Measurements from ENCODE around the gene SMIM5.

The SMIM5 gene

DNA sequence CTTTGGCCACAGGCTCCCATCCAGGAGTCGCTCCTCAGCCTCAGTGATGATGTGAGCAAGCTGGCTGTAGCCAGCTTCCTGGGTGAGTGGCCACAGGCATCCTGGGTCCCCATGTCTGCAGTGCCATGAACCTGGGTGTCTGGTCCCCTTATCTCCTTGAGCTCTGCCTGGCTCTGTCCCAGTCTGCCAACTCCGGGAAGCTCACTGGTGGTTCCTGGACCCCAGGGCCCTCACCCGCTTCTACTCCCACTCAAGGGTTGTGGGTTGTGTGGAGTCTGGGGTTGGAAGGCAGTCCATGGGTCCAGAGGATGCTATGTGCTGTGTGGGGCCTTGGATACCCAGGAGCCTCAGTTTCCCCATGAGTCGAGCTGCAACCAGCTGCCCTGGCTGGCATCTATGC lies 11.7 kb upstream of the SMIM5 start:
- TF ChIP-seq EZH2phosphoT487 (IDR thresholded peaks at IDR 0.05; ENCODE audit: low read depth), result no peak
- no peak for TF ChIP-seq CTCF (IDR thresholded peaks at IDR 0.05; ENCODE audit: low read depth, low read length)
- H3K27ac ChIP-seq (ENCODE audit: low read length), result no peak overlapping the region
- H3K4me2 ChIP-seq (ENCODE audit: low read length), result no peak overlapping the region
- no peaks in the 10 kb centered on the region for H3K27me3 ChIP-seq (ENCODE audit: low read depth, low read length)
- no peak overlapping the region for H3K4me3 ChIP-seq (ENCODE audit: low read length)
- no peak overlapping the region for H3K9ac ChIP-seq (ENCODE audit: low read length)
- no peaks in the 10 kb centered on the region for H3K36me3 ChIP-seq (replicated peaks; ENCODE audit: low read depth, low read length)
- no peaks in the 10 kb centered on the region for H3K79me2 ChIP-seq (ENCODE audit: low read length)
- H3K4me1 ChIP-seq (ENCODE audit: low read length), result no peaks in the 10 kb centered on the region
- H2AFZ ChIP-seq (ENCODE audit: low read depth, low read length), result no peak overlapping the region
- H3K9me3 ChIP-seq (ENCODE audit: insufficient read depth, low read length), result no peaks in the 10 kb centered on the region
- H4K20me1 ChIP-seq (ENCODE audit: insufficient read depth, low read length), result no peaks in the 10 kb centered on the region

- Histone ChIP-seq H3K4me1 (ENCODE audit: low read length) (no peaks in the 10 kb centered on the region), H2AFZ (ENCODE audit: low read depth, low read length) (no peak overlapping the region), H3K27ac (ENCODE audit: low read length) (no peak overlapping the region), H3K4me2 (ENCODE audit: low read length) (no peak overlapping the region), H4K20me1 (ENCODE audit: insufficient read depth, low read length) (no peaks in the 10 kb centered on the region), H3K79me2 (ENCODE audit: low read length) (no peaks in the 10 kb centered on the region), H3K9ac (ENCODE audit: low read length) (no peak overlapping the region), H3K36me3 (replicated peaks; ENCODE audit: low read depth, low read length) (peaks cover under 1% of the 10 kb centered on the region), H3K9me3 (ENCODE audit: insufficient read depth, low read length) (no peaks in the 10 kb centered on the region), H3K4me3 (ENCODE audit: low read length) (no peak overlapping the region), H3K27me3 (ENCODE audit: low read depth, low read length) (no peaks in the 10 kb centered on the region)
- no peak for TF ChIP-seq CTCF (IDR thresholded peaks at IDR 0.05; ENCODE audit: low read depth, low read length)
- no peak for TF ChIP-seq EZH2phosphoT487 (IDR thresholded peaks at IDR 0.05; ENCODE audit: low read depth)
Observed at GRCh38 chr17:75622076-75622475, 11.2 kb upstream of the SMIM5 start.

DNA sequence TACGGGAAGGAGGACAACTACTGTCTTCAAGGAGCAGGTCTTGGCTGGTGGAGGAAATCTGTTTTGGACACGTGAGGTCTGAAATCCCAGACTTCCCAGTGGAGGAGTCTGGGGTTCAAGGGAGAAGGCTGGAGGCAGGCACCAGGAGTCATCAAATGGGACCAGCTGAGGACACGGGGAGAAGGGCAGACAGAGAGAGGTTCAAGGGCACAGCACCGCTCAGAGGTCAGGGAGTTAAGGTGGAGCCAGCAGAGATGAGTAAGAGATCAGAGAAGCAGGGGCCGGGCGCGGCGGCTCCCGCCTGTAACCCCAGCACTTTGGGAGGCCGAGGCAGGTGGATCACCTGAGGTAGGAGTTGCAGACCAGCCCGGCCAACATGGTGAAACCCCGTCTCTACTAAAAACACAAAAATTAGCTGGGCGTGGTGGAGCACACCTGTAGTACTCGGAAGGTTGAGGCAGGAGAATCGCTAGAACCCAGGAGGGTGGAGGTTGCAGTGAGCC lies 10.4 kb upstream of the SMIM5 start:
- H3K4me2 ChIP-seq (ENCODE audit: low read length), result no peak overlapping the region
- no peaks in the 10 kb centered on the region for H4K20me1 ChIP-seq (ENCODE audit: insufficient read depth, low read length)
- no peak overlapping the region for H3K4me3 ChIP-seq (ENCODE audit: low read length)
- H3K9me3 ChIP-seq (ENCODE audit: insufficient read depth, low read length), result no peaks in the 10 kb centered on the region
- no peaks in the 10 kb centered on the region for H3K4me1 ChIP-seq (ENCODE audit: low read length)
- peaks cover 3% of the 10 kb centered on the region for H3K36me3 ChIP-seq (replicated peaks; ENCODE audit: low read depth, low read length)
- no peak overlapping the region for H3K9ac ChIP-seq (ENCODE audit: low read length)
- no peak overlapping the region for H3K27ac ChIP-seq (ENCODE audit: low read length)
- TF ChIP-seq EZH2phosphoT487 (IDR thresholded peaks at IDR 0.05; ENCODE audit: low read depth), result no peak
- no peak for TF ChIP-seq CTCF (IDR thresholded peaks at IDR 0.05; ENCODE audit: low read depth, low read length)
- no peaks in the 10 kb centered on the region for H3K79me2 ChIP-seq (ENCODE audit: low read length)
- no peaks in the 10 kb centered on the region for H3K27me3 ChIP-seq (ENCODE audit: low read depth, low read length)
- no peak overlapping the region for H2AFZ ChIP-seq (ENCODE audit: low read depth, low read length)

DNA sequence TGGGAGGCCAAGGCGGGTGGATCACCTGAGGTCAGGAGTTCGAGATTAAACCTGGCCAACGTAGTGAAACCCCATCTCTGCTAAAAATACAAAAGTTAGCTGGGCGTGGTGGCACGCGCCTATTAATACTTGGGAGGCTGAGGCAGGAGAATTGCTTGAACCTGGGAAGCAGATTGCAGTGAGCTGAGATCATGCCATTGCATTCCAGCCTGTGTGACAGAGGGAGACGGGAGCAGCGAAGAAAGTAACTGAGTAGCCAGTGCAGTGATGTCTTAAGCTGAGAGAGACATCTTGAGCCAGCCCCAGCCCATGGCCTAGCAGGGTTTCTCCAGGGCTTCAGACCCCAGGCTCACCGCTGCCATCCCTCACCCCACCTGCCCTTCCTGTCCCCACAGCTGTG lies 9.8 kb upstream of the SMIM5 start:
- no peaks in the 10 kb centered on the region for H3K9me3 ChIP-seq (ENCODE audit: insufficient read depth, low read length)
- no peak overlapping the region for H3K4me2 ChIP-seq (ENCODE audit: low read length)
- H3K79me2 ChIP-seq (ENCODE audit: low read length), result no peaks in the 10 kb centered on the region
- no peak overlapping the region for H3K27ac ChIP-seq (ENCODE audit: low read length)
- H2AFZ ChIP-seq (ENCODE audit: low read depth, low read length), result no peak overlapping the region
- H3K4me3 ChIP-seq (ENCODE audit: low read length), result no peak overlapping the region
- H4K20me1 ChIP-seq (ENCODE audit: insufficient read depth, low read length), result no peaks in the 10 kb centered on the region
- H3K27me3 ChIP-seq (ENCODE audit: low read depth, low read length), result no peaks in the 10 kb centered on the region
- H3K4me1 ChIP-seq (ENCODE audit: low read length), result no peaks in the 10 kb centered on the region
- peaks cover 3% of the 10 kb centered on the region for H3K36me3 ChIP-seq (replicated peaks; ENCODE audit: low read depth, low read length)
- TF ChIP-seq CTCF (IDR thresholded peaks at IDR 0.05; ENCODE audit: low read depth, low read length), result no peak
- no peak for TF ChIP-seq EZH2phosphoT487 (IDR thresholded peaks at IDR 0.05; ENCODE audit: low read depth)
- H3K9ac ChIP-seq (ENCODE audit: low read length), result no peak overlapping the region
